AG04450 (cell line): ENCODE results near the gene TSR1. TPM values are rescaled to one million over a fixed set of nuclear protein-coding genes. Genes with fewer than 3 reads are reported as not detected.

Experiments
- CTCF ChIA-PET: fragments of 300-600, 350-600 bp; formaldehyde crosslinking; extraction: SDS; loops from one replicate; lab custom pipeline; 2022; ENCODE audit warnings: antibody characterized with exemption, inconsistent platforms; lab: Charles Lee
- POLR2A ChIA-PET: fragments of 350-600 bp; formaldehyde crosslinking; extraction: SDS; loops from one replicate; lab custom pipeline; 2021; ENCODE audit warnings: antibody characterized with exemption, inconsistent platforms; lab: Yijun Ruan, JAX
- DNase-seq: peaks from one replicate; pipeline ENCODE4 v3.0.0-alpha.2; 2011; ENCODE audit warnings: low read depth, low spot score
- H3K27ac ChIP-seq: one replicate; pipeline ENCODE4 v1.5.1; 2012; ENCODE audit warnings: low read depth, low read length, control low read depth
- H3K27me3 ChIP-seq: one replicate; pipeline ENCODE4 v1.6.0; 2012; ENCODE audit warnings: low read length; ENCODE audit not compliant: control insufficient read depth, insufficient read depth
- H3K4me3 ChIP-seq: 2 replicates; pipeline ENCODE4 v1.5.1; 2011; ENCODE audit warnings: mild to moderate bottlenecking, low read depth, low read length, control low read depth
- H3K9me3 ChIP-seq: 2 replicates; pipeline ENCODE4 v1.5.1; 2012; ENCODE audit warnings: low read length; ENCODE audit not compliant: control insufficient read depth, insufficient read depth
- CTCF ChIP-seq: IDR thresholded peaks from 2 replicates; pipeline ENCODE4 v1.5.1; 2011; ENCODE audit warnings: low read depth, low read length, control low read depth, inconsistent platforms
- polyA plus RNA-seq: library from polyadenylated mRNA; depleted of rRNA; stranded (reverse); fragments of >200 nt; gene quantifications from 2 replicates; pipeline ENCODE4 v1.2.3, GENCODE V29; 2011

TSR1 gene
- polyA plus RNA-seq, 1 experiment = 15.5 TPM

- no peak for TF ChIP-seq CTCF
- Histone ChIP-seq H3K27me3 (no peaks in the 10 kb centered on the region), H3K27ac (no peak overlapping the region), H3K9me3 (no peaks in the 10 kb centered on the region), H3K4me3 (no peak overlapping the region)
- POLR2A ChIA-PET = interaction anchor here (1.0 to 2.9 kb wide), 2 partner anchors 11 to 35 kb away, joined by 3 to 18 read pairs; no protein-coding TSS in a partner anchor
- CTCF ChIA-PET = interaction anchor here (0.6 to 5.8 kb wide), 10 partner anchors 8 to 123 kb away, joined by 3 to 320 read pairs (median 10); partner anchors contain the start of genes SGSM2 and TSR1
- DNase-seq = no peak
Observed at GRCh38 chr17:2380950-2381649, 44.8 kb upstream of the TSR1 start.

GRCh38 chr17:2380226-2380922 is 44.1 kb upstream of the TSR1 start:
- ChIA-PET CTCF (interaction anchor here (5.8 kb wide), 1 partner anchor 35 kb away, joined by 320 read pairs; no protein-coding TSS in a partner anchor), POLR2A (interaction anchor here (1.0 kb wide), 1 partner anchor 10 kb away, joined by 3 read pairs; no protein-coding TSS in a partner anchor)
- no peaks in the 10 kb centered on the region for H3K9me3 ChIP-seq
- no peaks in the 10 kb centered on the region for H3K27me3 ChIP-seq
- no peak overlapping the region for H3K4me3 ChIP-seq
- H3K27ac ChIP-seq = no peak overlapping the region
- no peak for TF ChIP-seq CTCF
- no peak for DNase-seq

- no peak for TF ChIP-seq CTCF
- Histone ChIP-seq H3K27ac (no peak overlapping the region), H3K4me3 (no peak overlapping the region), H3K27me3 (no peaks in the 10 kb centered on the region), H3K9me3 (no peaks in the 10 kb centered on the region)
- CTCF ChIA-PET = interaction anchor here (0.9 to 5.8 kb wide), 2 partner anchors 35 to 37 kb away, joined by 4 to 320 read pairs; no protein-coding TSS in a partner anchor
- no peak for DNase-seq
- POLR2A ChIA-PET = interaction anchor here (0.7 kb wide), 1 partner anchor 16 kb away, joined by 3 read pairs; no protein-coding TSS in a partner anchor
Observed at GRCh38 chr17:2379489-2380225, 43.4 kb upstream of the TSR1 start.

GRCh38 chr17:2378905-2379304 is 42.6 kb upstream of the TSR1 start:
- ChIA-PET CTCF (interaction anchor here (0.7 to 0.9 kb wide), 2 partner anchors 37 kb away, joined by 3 to 4 read pairs; no protein-coding TSS in a partner anchor), POLR2A (interaction anchor here (0.7 kb wide), 1 partner anchor 17 kb away, joined by 3 read pairs; no protein-coding TSS in a partner anchor)
- Histone ChIP-seq H3K27ac (no peak overlapping the region), H3K4me3 (no peak overlapping the region), H3K9me3 (no peaks in the 10 kb centered on the region), H3K27me3 (no peaks in the 10 kb centered on the region)
- DNase-seq = no peak
- no peak for TF ChIP-seq CTCF
